Left hindlimb (tissue), 1 donor: ENCODE data around the gene FHIT.
"Not testable (repeated sequence)": the region's sequence is repeated elsewhere in the genome, so short reads cannot be mapped to it uniquely, and the experiment has no call there.

Experiments used
- DNase-seq: peaks from one replicate; pipeline ENCODE4 v3.0.0-alpha.2; 2018

FHIT gene

GRCh38 chr3:59836531-59836930, 1414.7 kb downstream of the FHIT start:
- peak; percentile 34 for DNase-seq

- no peak for DNase-seq
Observed at GRCh38 chr3:59832702-59833101, 1418.5 kb downstream of the FHIT start.

- no peak for DNase-seq
Observed at GRCh38 chr3:59832241-59832640, 1419.0 kb downstream of the FHIT start.

GRCh38 chr3:59831394-59831793, 1419.9 kb downstream of the FHIT start:
- DNase-seq = no peak

- DNase-seq = no peak
Observed at GRCh38 chr3:59829527-59829926, 1421.7 kb downstream of the FHIT start.

GRCh38 chr3:59824876-59825275, 1426.4 kb downstream of the FHIT start:
- no peak for DNase-seq

GRCh38 chr3:59821274-59821673, 1430.0 kb downstream of the FHIT start:
- DNase-seq = no peak

GRCh38 chr3:59820352-59820934, 1430.8 kb downstream of the FHIT start:
- no peak for DNase-seq

- no peak for DNase-seq
Observed at GRCh38 chr3:59818919-59819300, 1432.3 kb downstream of the FHIT start.

GRCh38 chr3:59818033-59818918, 1433.0 kb downstream of the FHIT start:
- DNase-seq = peak; percentile 72

GRCh38 chr3:59817511-59817910, 1433.7 kb downstream of the FHIT start:
- no peak for DNase-seq

- DNase-seq = no peak
Observed at GRCh38 chr3:59816312-59816711, 1434.9 kb downstream of the FHIT start.

- no peak for DNase-seq
Observed at GRCh38 chr3:59813148-59813538, 1438.1 kb downstream of the FHIT start.

GRCh38 chr3:59812237-59813147, 1438.8 kb downstream of the FHIT start:
- no peak for DNase-seq

GRCh38 chr3:59811160-59811559, 1440.1 kb downstream of the FHIT start:
- no peak for DNase-seq

- DNase-seq = no peak
Observed at GRCh38 chr3:59810606-59811005, 1440.6 kb downstream of the FHIT start.

- peak; percentile 55 for DNase-seq
Observed at GRCh38 chr3:59809710-59810444, 1441.4 kb downstream of the FHIT start.

GRCh38 chr3:59809016-59809415, 1442.2 kb downstream of the FHIT start:
- no peak for DNase-seq

- no peak for DNase-seq
Observed at GRCh38 chr3:59808446-59808845, 1442.8 kb downstream of the FHIT start.

- no peak for DNase-seq
Observed at GRCh38 chr3:59803268-59803667, 1448.0 kb downstream of the FHIT start.

GRCh38 chr3:59802453-59802852, 1448.8 kb downstream of the FHIT start:
- DNase-seq = not testable (repeated sequence)

GRCh38 chr3:59802045-59802444, 1449.2 kb downstream of the FHIT start:
- no peak for DNase-seq

GRCh38 chr3:59800481-59800880, 1450.8 kb downstream of the FHIT start:
- DNase-seq = no peak
